CD4-positive, alpha-beta T cell treated with Interleukin-2 at 100 ng/mL for 4 hours (primary cell): Measurements from ENCODE around the gene XKR3.
"Not testable (repeated sequence)": the region's sequence is repeated elsewhere in the genome, so short reads cannot be mapped to it uniquely, and the experiment has no call there.

Source experiments
- DNase-seq: peaks from one replicate; pipeline ENCODE4 v3.0.0-alpha.2; 2020; ENCODE audit warnings: low spot score

The XKR3 gene

DNA sequence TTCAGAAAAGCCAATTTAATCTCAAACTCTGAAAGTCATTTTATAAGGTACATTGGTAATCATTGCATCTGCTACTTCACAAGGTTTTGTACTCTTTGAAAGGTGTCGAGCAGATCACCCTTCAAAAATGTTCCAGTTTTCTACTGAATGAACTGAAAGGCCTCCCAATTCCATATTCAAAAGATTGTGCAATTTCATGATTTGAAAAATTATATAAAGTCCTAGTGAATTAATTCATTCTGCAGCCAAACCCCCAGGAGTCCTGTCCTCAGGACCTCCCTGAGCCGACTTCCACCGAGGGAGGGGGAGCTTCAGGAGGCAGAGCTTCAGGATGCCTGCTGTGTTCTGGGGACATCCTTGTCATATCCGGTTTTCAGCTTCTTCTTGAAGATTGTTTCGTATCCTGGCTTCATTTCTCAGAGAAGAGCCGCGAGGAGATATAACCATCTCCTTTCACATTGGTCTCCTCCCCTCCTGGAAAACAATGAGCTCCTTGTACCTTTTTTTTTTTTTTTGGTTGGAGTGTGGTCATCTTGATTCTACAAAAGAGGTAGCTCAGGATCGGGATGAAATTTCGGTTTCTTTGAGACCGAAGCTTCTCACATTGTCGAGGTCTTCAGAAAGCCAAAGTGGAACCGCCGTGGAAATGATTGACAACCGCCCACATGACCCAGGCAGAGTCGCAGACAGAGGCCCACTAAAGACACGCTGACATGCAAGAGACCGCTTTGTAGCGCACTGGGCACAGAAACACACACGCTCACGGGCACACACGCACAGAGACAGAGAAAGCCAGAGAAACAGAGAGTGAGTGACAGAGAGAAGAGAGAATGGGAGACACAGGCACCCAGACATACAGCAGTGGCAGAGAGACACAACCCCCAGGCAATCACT lies 77.7 kb downstream of the XKR3 start:
- DNase-seq: not testable (repeated sequence)

- DNase-seq: not testable (repeated sequence)
Measured at GRCh38 chr22:16734271-16734670, 90.9 kb downstream of the XKR3 start.
